HEK293 (cell line): ENCODE results near the gene DISP3.

Experiments
- CTCF ChIA-PET: fragments of 350-600 bp; formaldehyde crosslinking; extraction: SDS; loops from one replicate; lab custom pipeline; 2021; ENCODE audit warnings: antibody characterized with exemption; lab: Yijun Ruan, JAX
- POLR2A ChIA-PET: fragments of 300-600 bp; formaldehyde crosslinking; extraction: SDS; loops from one replicate; lab custom pipeline; 2020; ENCODE audit warnings: antibody characterized with exemption, inconsistent platforms; lab: Yijun Ruan, JAX
- H3K27ac ChIP-seq: fragments of 200-500 bp; sonication (Bioruptor generic); 2 replicates; pipeline ENCODE4 v1.5.1; 2014; ENCODE audit warnings: low read depth, low read length, control low read depth, inconsistent platforms; ENCODE audit errors: extremely low read depth
- H3K36me3 ChIP-seq, 2 experiments: fragments of 200-500 bp in 1 of 2; sonication (Bioruptor generic) in 1 of 2; 1 replicate in 1 of 2; 2 replicates in 1 of 2; pipeline ENCODE4 v1.5.1; 2014 to 2017; ENCODE audit warnings: inconsistent platforms in 2 of 2, low read length in 2 of 2; ENCODE audit not compliant: control insufficient read depth in 2 of 2, insufficient read depth in 1 of 2
- H3K4me1 ChIP-seq: fragments of 200-500 bp; sonication (Bioruptor generic); 2 replicates; pipeline ENCODE4 v1.5.1; 2014; ENCODE audit warnings: mild to moderate bottlenecking, low read length, inconsistent platforms; ENCODE audit not compliant: control insufficient read depth, insufficient read depth
- H3K4me3 ChIP-seq: 2 replicates; pipeline ENCODE4 v1.5.1; 2011; ENCODE audit warnings: low read depth, mild to moderate bottlenecking, control low read depth, low read length, moderate library complexity
- H3K9me3 ChIP-seq: fragments of 200-500 bp; sonication (Bioruptor generic); 2 replicates; pipeline ENCODE4 v1.5.1; 2014; ENCODE audit warnings: low read depth, low read length, inconsistent platforms; ENCODE audit not compliant: control insufficient read depth, insufficient read depth
- AEBP2 ChIP-seq: fragments of 450-650 bp; formaldehyde crosslinking; IDR thresholded peaks from 2 replicates; pipeline ENCODE4 v1.5.1; 2016; ENCODE audit warnings: missing biosample characterization, missing genetic modification characterization, borderline replicate concordance
- BCL11B ChIP-seq: fragments of 450-650 bp; formaldehyde crosslinking; IDR thresholded peaks from 2 replicates; pipeline ENCODE4 v1.5.1; 2016; ENCODE audit warnings: low read depth, missing biosample characterization, missing genetic modification characterization
- HIC1 ChIP-seq: fragments of 450-650 bp; formaldehyde crosslinking; IDR thresholded peaks from 2 replicates; pipeline ENCODE4 v1.5.1; 2016; ENCODE audit warnings: missing biosample characterization, missing genetic modification characterization
- KLF16 ChIP-seq: fragments of 450-650 bp; formaldehyde crosslinking; IDR thresholded peaks from 2 replicates; pipeline ENCODE4 v1.5.1; 2017; ENCODE audit warnings: missing biosample characterization, missing genetic modification characterization
- KLF8 ChIP-seq: fragments of 450-650 bp; formaldehyde crosslinking; IDR thresholded peaks from 2 replicates; pipeline ENCODE4 v1.5.1; 2016; ENCODE audit warnings: missing biosample characterization, missing genetic modification characterization
- TRIM28 ChIP-seq: IDR thresholded peaks from 2 replicates; pipeline ENCODE4 v1.6.1; 2011; ENCODE audit warnings: low read length, control low read depth, borderline replicate concordance
- ZBTB21 ChIP-seq: fragments of 450-650 bp; formaldehyde crosslinking; IDR thresholded peaks from 2 replicates; pipeline ENCODE4 v1.5.1; 2017; ENCODE audit warnings: missing biosample characterization, missing genetic modification characterization
- ZNF10 ChIP-seq: fragments of 450-650 bp; formaldehyde crosslinking; IDR thresholded peaks from 2 replicates; pipeline ENCODE4 v1.5.1; 2017; ENCODE audit warnings: missing biosample characterization, missing genetic modification characterization
- ZNF121 ChIP-seq: fragments of 450-650 bp; formaldehyde crosslinking; IDR thresholded peaks from 2 replicates; pipeline ENCODE4 v1.5.1; 2016; ENCODE audit warnings: missing biosample characterization, missing genetic modification characterization
- ZNF146 ChIP-seq: fragments of 450-650 bp; formaldehyde crosslinking; IDR thresholded peaks from 2 replicates; pipeline ENCODE4 v1.5.1; 2016; ENCODE audit warnings: missing biosample characterization, missing genetic modification characterization
- ZNF16 ChIP-seq: fragments of 450-650 bp; formaldehyde crosslinking; IDR thresholded peaks from 2 replicates; pipeline ENCODE4 v1.5.1; 2016; ENCODE audit warnings: low read depth, missing biosample characterization, missing genetic modification characterization
- ZNF174 ChIP-seq: fragments of 450-650 bp; formaldehyde crosslinking; IDR thresholded peaks from 2 replicates; pipeline ENCODE4 v1.5.0; 2017; ENCODE audit warnings: missing biosample characterization, mild to moderate bottlenecking, missing genetic modification characterization
- ZNF394 ChIP-seq: fragments of 450-650 bp; formaldehyde crosslinking; IDR thresholded peaks from 2 replicates; pipeline ENCODE4 v1.5.1; 2016; ENCODE audit warnings: missing biosample characterization, missing genetic modification characterization, mild to moderate bottlenecking, moderate library complexity, borderline replicate concordance
- ZNF510 ChIP-seq: fragments of 450-650 bp; formaldehyde crosslinking; IDR thresholded peaks from 2 replicates; pipeline ENCODE4 v1.5.1; 2018; ENCODE audit warnings: mild to moderate bottlenecking, missing genetic modification characterization, missing biosample characterization; ENCODE audit not compliant: insufficient replicate concordance
- ZNF560 ChIP-seq: fragments of 450-650 bp; formaldehyde crosslinking; IDR thresholded peaks from 2 replicates; pipeline ENCODE4 v1.5.1; 2017; ENCODE audit warnings: missing biosample characterization, missing genetic modification characterization, borderline replicate concordance
- ZNF658 ChIP-seq: fragments of 450-650 bp; formaldehyde crosslinking; IDR thresholded peaks from 2 replicates; pipeline ENCODE4; 2016; ENCODE audit warnings: missing biosample characterization, missing genetic modification characterization
- ZNF701 ChIP-seq: fragments of 450-650 bp; formaldehyde crosslinking; IDR thresholded peaks from 2 replicates; pipeline ENCODE4 v1.5.1; 2016; ENCODE audit warnings: missing biosample characterization, missing genetic modification characterization
- ZNF837 ChIP-seq: fragments of 450-650 bp; formaldehyde crosslinking; IDR thresholded peaks from 2 replicates; pipeline ENCODE4 v1.5.1; 2016; ENCODE audit warnings: missing biosample characterization, missing genetic modification characterization

The DISP3 gene

GRCh38 chr1:11462224-11462923 lies 16.6 kb upstream of the DISP3 start:
- H3K9me3 ChIP-seq, result no peaks in the 10 kb centered on the region
- no peak overlapping the region for H3K27ac ChIP-seq
- H3K36me3 ChIP-seq, result no peaks in the 10 kb centered on the region
- ChIA-PET POLR2A (no interaction called here), CTCF (no interaction called here)
- TF ChIP-seq HIC1 (tag by site-specific recombination) (no peak), ZNF16 (no peak), ZNF560 (tag by site-specific recombination) (no peak), ZNF394 (tag by site-specific recombination) (no peak), KLF16 (tag by site-specific recombination) (no peak), ZNF701 (tag by site-specific recombination) (no peak)
- H3K4me1 ChIP-seq, result no peaks in the 10 kb centered on the region
- H3K4me3 ChIP-seq, result no peak overlapping the region

- Histone ChIP-seq H3K4me1 (no peaks in the 10 kb centered on the region), H3K4me3 (no peak overlapping the region), H3K9me3 (no peaks in the 10 kb centered on the region), H3K36me3 (no peaks in the 10 kb centered on the region)
- POLR2A ChIA-PET, result no interaction called here
- CTCF ChIA-PET, result no interaction called here
- no peak for TF ChIP-seq ZNF10
- TF ChIP-seq ZNF16, result no peak
- TF ChIP-seq ZNF510 (tag by site-specific recombination), result no peak
- no peak for TF ChIP-seq TRIM28
- no peak for TF ChIP-seq ZNF174
- no peak for TF ChIP-seq ZNF837
- no peak for TF ChIP-seq ZNF146
- no peak for TF ChIP-seq ZNF658 (tag by site-specific recombination)
- no peak for TF ChIP-seq AEBP2 (tag by site-specific recombination)
- TF ChIP-seq ZBTB21 (tag by site-specific recombination), result no peak
- TF ChIP-seq, all 188 proteins: peak for 0
- H3K27ac ChIP-seq, result no peak overlapping the region
Measured at GRCh38 chr1:11463177-11463576, 15.8 kb upstream of the DISP3 start.

- TF ChIP-seq ZNF121 (tag by site-specific recombination) (peak; percentile 39; the same call in 1 of the 2 replicates), KLF8 (no peak), BCL11B (tag by site-specific recombination) (no peak)
- Histone ChIP-seq H3K4me3 (no peak overlapping the region), H3K36me3 (no peaks in the 10 kb centered on the region), H3K9me3 (no peaks in the 10 kb centered on the region), H3K27ac (no peak overlapping the region), H3K4me1 (no peaks in the 10 kb centered on the region)
- ChIA-PET CTCF (interaction anchor here (0.9 kb wide), 1 partner anchor 10 kb away, joined by 3 read pairs; no protein-coding TSS in a partner anchor), POLR2A (no interaction called here)
Measured at GRCh38 chr1:11465307-11465706, 13.6 kb upstream of the DISP3 start.
